ENCODE results near the gene PPP1R3C. TPM values are rescaled to one million over a fixed set of nuclear protein-coding genes. Genes with fewer than 3 reads are reported as not detected.

Gene PPP1R3C
- total and polyA plus RNA-seq, 3 donors from 2014 or later, result 4.7 to 9.7 (median 5.8) TPM

DNA sequence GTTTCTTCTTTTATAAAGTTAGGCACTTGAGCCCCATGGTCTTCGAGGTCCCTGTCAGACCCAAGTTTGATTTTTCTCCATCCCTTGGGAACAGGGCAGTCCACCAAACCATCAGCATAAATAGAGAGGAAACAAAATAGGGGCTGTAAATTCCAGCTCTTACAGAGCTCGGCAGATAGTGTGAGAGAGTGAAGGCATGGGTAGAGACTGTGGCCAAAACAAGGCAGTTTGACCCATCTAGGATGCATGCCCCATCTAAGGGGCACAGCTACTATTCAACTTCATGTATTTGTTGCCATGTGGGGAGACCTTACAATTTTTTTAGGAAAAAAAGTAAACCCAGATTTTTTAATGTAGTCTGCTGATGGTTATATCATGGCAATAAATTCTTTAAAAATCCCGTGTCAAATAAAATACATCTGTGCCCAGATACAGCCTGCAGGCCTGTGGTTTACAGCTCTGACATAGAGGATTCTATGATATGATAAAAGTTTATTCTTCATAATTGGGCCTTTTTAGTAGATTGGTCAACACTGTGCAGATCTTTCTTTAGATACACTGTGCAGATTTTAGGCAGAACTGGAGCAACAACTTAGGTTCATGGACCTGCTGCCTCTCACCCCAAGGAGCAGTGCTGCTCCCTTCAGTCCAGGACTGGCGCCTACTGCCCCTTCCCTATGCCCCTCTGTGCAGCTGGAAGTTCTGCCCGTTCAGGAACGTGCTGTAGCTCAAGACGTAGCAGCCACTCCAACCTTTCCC lies 5.3 kb downstream of the PPP1R3C start:
- intact Hi-C loops (cut with DNase I; ENCODE audit: low total_unique reads), result no loop called here
- 79 to 88% methylated on average over 7 of the region's 7 CpGs for WGBS, 2 donors
- no peak for DNase-seq
- Histone ChIP-seq H3K36me3 (ENCODE audit: low read depth, missing control alignments) (no peaks in the 10 kb centered on the region), H3K4me1 (peaks cover 8% of the 10 kb centered on the region), H3K9me3 (no peaks in the 10 kb centered on the region), H3K27ac (no peak overlapping the region), H3K27me3 (no peaks in the 10 kb centered on the region), H3K4me3 (no peak overlapping the region)
- TF ChIP-seq, protein P1, sequence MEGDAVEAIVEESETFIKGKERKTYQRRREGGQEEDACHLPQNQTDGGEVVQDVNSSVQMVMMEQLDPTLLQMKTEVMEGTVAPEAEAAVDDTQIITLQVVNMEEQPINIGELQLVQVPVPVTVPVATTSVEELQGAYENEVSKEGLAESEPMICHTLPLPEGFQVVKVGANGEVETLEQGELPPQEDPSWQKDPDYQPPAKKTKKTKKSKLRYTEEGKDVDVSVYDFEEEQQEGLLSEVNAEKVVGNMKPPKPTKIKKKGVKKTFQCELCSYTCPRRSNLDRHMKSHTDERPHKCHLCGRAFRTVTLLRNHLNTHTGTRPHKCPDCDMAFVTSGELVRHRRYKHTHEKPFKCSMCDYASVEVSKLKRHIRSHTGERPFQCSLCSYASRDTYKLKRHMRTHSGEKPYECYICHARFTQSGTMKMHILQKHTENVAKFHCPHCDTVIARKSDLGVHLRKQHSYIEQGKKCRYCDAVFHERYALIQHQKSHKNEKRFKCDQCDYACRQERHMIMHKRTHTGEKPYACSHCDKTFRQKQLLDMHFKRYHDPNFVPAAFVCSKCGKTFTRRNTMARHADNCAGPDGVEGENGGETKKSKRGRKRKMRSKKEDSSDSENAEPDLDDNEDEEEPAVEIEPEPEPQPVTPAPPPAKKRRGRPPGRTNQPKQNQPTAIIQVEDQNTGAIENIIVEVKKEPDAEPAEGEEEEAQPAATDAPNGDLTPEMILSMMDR (IDR thresholded peaks at IDR 0.05), result no peak
- no peak for TF ChIP-seq POLR2A (IDR thresholded peaks at IDR 0.05)

DNA sequence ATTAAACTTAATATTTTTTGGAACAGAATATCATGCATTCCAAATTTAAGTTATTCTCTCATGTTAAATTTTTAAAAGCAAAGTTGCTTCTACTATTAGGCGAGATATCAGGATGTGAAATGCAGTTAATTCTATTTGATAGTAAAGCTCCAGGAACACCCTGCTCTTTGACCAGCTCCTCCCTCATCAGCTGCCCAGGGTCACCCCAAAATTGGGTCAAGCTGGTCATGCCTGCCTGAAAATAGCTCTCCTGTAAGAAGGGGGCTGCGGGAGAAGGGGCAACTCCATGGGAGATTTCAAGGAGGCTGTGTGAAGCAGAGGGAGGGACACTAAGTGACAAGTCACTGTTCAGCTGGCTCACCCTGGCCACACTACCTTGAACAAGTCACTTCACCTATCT lies 5.9 kb downstream of the PPP1R3C start:
- intact Hi-C loops (cut with DNase I; ENCODE audit: low total_unique reads), result no loop called here
- Histone ChIP-seq H3K27ac (no peak overlapping the region), H3K4me3 (no peak overlapping the region), H3K36me3 (ENCODE audit: low read depth, missing control alignments) (no peaks in the 10 kb centered on the region), H3K9me3 (no peaks in the 10 kb centered on the region), H3K4me1 (peaks cover 8% of the 10 kb centered on the region), H3K27me3 (no peaks in the 10 kb centered on the region)
- WGBS, 2 donors, result 83% methylated on average over 2 of the region's 2 CpGs
- no peak for DNase-seq
- TF ChIP-seq, protein P1 (IDR thresholded peaks at IDR 0.05), result no peak
- no peak for TF ChIP-seq POLR2A (IDR thresholded peaks at IDR 0.05)

DNA sequence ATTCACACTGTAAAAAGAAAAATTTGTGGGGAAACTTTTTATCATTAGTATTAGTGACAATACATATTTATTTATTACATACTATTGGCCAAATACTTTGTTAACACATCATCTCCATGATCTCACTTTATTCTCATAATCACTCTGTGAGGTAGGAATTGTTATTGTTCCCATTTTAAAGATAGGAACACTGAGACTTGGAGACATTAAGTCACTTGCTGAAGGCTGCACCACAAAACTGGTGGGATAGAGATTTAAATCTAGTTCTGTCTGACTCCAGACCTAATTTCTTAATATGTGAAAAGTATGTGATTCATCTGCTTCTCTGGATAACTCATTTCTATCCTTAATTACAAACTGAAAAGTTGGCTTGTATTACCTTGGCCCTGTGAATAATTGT lies 8.2 kb downstream of the PPP1R3C start:
- DNase-seq, result no peak
- Histone ChIP-seq H3K9me3 (no peaks in the 10 kb centered on the region), H3K4me1 (peaks cover 2% of the 10 kb centered on the region), H3K27me3 (no peaks in the 10 kb centered on the region), H3K4me3 (no peak overlapping the region), H3K27ac (no peak overlapping the region), H3K36me3 (ENCODE audit: low read depth, missing control alignments) (no peaks in the 10 kb centered on the region)
- intact Hi-C loops (cut with DNase I; ENCODE audit: low total_unique reads), result no loop called here
- TF ChIP-seq, protein P1 (IDR thresholded peaks at IDR 0.05), result no peak
- no peak for TF ChIP-seq POLR2A (IDR thresholded peaks at IDR 0.05)

DNA sequence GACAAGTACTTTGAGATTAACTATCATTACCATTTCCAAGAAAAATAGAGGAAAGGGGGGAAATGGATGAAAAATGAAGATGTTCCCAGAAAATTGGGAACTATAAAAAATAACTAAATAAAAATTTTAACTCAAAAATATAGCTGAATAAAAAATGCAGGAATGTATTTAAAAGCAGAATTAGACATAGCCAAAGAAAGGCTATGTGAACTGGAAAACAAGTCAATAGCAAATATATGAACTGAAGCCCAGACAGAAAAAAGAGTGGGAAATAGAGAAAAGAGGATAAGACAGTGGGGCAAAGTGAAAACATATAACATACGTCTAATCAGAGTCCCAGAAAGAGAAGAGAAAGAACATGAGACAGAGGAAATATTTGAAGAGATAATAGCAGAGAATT lies 10.3 kb downstream of the PPP1R3C start:
- intact Hi-C loops (cut with DNase I; ENCODE audit: low total_unique reads), result no loop called here
- Histone ChIP-seq H3K27me3 (no peaks in the 10 kb centered on the region), H3K36me3 (ENCODE audit: low read depth, missing control alignments) (no peaks in the 10 kb centered on the region), H3K9me3 (no peaks in the 10 kb centered on the region), H3K4me3 (no peak overlapping the region), H3K4me1 (no peaks in the 10 kb centered on the region), H3K27ac (no peak overlapping the region)
- WGBS, 2 donors, result 83 to 97% methylated on average over 1 of the region's 1 CpG
- no peak for DNase-seq
- TF ChIP-seq, protein P1 (IDR thresholded peaks at IDR 0.05), result no peak
- TF ChIP-seq POLR2A (IDR thresholded peaks at IDR 0.05), result no peak

All from testis (tissue), 3 donors.